ENCODE results near the gene UTP4.

UTP4 gene

DNA sequence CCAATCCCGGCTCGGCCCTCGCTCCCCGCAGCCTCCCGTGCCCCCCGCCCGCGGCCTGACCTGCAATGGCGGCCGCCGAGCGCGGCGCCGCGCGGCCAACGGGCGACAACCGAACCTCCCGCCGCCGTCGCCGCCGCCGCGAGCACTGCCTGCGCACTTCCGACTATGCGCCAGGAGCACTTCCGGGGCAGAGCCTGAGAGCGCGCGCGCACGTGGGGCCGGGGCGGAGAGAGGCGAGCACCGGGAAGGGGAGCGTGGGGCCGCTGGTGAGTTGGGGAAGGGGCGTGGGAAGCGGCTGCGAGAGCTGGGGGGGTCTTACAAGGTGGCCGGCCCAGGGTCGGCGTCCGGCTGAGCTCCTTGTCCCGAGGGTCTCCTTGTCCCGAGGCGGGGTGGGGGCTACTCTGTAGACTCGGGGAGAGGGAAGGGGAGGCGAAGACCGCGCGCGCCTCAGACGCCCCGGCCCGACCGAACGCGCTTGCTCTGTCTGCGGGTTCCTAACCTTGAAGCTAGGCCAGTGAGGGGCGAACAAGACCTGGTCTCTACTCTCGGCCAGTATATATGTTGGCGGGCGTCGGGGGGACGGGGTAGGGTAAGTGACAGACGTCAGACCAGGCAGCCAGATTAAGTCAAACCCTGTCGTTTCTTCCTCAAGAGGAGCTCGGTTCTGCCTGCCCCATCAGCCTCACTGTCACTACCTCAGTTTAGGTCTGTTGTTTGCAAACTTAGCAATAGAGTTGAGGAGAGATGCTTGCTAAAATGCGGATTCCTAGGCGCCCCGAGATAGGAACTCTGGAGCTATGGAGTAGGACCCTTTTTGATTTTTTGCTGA, at the start of gene UTP4, which contains the start of gene CHTF8:
Gene UTP4 (plus strand): TSS at position 226 of the 829 bp plus-strand sequence. CDS start 811 bp downstream, outside the sequence.
Gene CHTF8 (minus strand): TSS at position 165 of the 829 bp plus-strand sequence. CDS start 11,130 bp downstream, outside the sequence.
- TF ChIP-seq ZFX (IDR thresholded peaks at IDR 0.05), result no peak
- TF ChIP-seq, protein P1, sequence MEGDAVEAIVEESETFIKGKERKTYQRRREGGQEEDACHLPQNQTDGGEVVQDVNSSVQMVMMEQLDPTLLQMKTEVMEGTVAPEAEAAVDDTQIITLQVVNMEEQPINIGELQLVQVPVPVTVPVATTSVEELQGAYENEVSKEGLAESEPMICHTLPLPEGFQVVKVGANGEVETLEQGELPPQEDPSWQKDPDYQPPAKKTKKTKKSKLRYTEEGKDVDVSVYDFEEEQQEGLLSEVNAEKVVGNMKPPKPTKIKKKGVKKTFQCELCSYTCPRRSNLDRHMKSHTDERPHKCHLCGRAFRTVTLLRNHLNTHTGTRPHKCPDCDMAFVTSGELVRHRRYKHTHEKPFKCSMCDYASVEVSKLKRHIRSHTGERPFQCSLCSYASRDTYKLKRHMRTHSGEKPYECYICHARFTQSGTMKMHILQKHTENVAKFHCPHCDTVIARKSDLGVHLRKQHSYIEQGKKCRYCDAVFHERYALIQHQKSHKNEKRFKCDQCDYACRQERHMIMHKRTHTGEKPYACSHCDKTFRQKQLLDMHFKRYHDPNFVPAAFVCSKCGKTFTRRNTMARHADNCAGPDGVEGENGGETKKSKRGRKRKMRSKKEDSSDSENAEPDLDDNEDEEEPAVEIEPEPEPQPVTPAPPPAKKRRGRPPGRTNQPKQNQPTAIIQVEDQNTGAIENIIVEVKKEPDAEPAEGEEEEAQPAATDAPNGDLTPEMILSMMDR (conservative IDR thresholded peaks at IDR 0.05), result no peak
- peak within 1 kb of the TSS; percentile 96 for H3K27ac ChIP-seq

DNA sequence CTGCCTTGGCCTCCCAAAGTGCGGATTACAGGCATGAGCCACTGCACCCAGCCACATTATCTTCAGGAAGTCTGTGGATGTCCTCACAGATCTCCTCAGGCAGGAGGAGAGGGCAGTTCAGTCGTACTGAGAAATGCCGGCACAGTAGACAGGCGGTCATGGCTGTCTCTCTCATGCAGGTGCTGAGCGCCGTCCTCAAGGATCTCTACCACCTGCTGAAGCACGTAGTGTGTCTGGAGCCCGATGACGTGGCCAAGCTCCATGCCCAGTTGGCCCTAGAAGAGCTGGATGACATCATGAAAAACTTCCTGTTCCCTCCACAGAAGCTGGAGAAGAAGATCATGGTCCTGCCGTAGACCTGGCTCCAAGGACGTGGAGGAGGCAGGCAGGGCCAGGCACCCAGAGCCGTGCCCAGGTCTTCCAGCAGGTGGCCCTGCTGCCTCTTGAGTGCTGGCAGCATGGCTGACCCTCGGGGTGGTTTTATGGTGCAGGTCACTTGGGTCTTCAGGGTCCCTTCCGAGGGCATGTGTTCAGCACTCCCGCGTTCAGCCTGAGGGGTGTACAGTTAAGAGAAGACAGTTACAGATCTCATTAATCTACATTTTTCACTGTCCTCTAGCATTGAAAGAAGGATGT, 49.0 kb upstream of the UTP4 start:
- H3K27ac ChIP-seq, result no peak overlapping the region
- TF ChIP-seq ZFX (IDR thresholded peaks at IDR 0.05), result no peak
- TF ChIP-seq, protein P1 (conservative IDR thresholded peaks at IDR 0.05), result no peak

DNA sequence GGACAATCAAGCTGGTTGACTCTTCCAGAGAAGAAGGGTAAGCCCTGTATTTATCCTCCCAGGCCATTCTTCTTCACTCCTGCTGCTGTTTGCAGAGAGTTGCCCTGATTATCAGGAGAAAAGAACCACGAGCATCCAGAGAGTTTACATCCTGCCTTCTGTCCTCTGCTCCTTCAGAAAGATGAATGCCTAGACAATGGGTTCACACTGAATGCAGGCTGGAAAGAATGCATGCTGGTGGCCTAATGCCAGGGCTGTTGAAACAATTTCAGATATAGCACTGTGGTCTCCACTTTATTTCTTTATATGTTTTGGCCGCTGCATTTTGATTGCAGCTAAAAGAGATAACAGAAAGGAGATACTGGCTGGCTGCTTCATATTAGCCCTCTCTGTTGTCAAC, 48.2 kb upstream of the UTP4 start:
- no peak for TF ChIP-seq ZFX (IDR thresholded peaks at IDR 0.05)
- TF ChIP-seq, protein P1 (conservative IDR thresholded peaks at IDR 0.05), result no peak
- H3K27ac ChIP-seq, result no peak overlapping the region

DNA sequence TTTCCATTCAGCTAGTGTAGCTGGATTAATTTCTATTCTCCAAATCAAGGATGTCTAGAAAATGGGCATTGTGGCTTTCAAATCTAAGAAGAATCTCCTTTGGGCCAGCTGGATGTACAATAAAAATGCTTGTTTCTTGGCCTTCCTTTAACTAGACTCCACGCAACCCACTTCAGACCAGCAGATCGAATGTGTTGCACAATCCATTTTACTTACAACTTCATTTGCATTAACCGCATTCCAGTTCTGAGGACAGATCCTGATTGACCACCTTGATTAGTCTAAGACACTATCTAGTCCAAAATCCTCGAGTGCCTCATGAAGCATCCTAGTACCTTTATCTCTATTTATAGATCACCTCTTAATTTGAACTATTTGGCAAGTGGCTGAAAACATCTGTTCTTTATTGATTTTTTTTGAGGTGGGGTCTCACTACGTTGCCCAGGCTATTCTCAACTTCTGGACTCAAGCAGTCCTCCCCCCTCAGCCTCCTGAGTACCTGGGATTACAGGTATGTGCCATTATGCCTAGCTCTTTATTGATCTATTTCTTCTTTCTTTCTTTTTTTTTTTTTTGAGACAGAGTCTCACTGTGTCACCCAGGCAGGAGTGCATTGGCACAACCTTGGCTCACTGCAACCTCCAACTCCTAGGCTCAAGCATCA, 47.3 kb upstream of the UTP4 start:
- H3K27ac ChIP-seq, result no peak overlapping the region
- no peak for TF ChIP-seq ZFX (IDR thresholded peaks at IDR 0.05)
- TF ChIP-seq, protein P1 (conservative IDR thresholded peaks at IDR 0.05), result no peak

DNA sequence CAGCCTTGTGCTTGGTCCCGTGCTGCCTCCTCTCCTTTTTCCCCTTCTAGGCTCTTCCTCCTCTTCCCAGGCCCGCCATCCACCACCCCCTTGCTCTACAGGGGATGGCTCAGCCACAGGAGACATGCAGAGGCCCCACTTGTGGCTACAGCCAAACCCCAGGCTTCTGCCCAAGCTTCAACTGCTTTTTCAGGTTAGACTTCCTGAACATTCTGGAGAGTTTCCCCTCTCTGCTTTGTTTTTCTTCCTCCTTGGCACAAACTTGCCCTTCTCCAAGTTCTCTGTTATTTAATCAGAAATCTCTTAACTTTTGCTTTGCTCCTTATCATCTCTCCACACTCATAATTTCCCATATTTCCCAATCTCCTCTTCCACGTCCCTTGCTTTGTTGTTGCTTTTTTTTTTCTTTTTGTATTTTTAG, 45.3 kb upstream of the UTP4 start:
- no peak for TF ChIP-seq ZFX (IDR thresholded peaks at IDR 0.05)
- TF ChIP-seq, protein P1 (conservative IDR thresholded peaks at IDR 0.05), result no peak
- H3K27ac ChIP-seq, result peak overlapping the region; percentile 84

DNA sequence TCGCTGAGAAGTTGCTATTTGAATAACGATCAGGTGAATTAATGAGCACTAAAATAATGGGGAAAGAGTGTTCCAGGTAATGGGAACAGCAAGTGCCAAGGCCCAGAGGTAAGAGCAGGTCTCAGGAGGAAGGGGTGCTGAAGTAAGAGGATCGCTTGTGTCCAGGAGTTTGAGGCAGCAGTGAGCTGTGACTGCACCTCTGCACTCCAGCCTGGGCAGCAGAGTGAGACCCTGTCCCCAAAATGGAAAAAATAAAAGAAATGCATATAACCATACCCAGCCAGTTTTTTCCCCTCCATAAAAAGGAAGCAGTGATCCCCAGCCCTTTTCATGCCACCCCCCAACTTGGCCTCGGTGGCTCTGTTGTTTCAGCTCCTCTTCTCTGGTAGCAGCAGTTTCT, 43.8 kb upstream of the UTP4 start:
- H3K27ac ChIP-seq, result peak overlapping the region; percentile 57
- TF ChIP-seq, protein P1 (conservative IDR thresholded peaks at IDR 0.05), result no peak
- no peak for TF ChIP-seq ZFX (IDR thresholded peaks at IDR 0.05)

All from C4-2B (cell line).